SK-N-SH (cell line): ENCODE results near the gene GALM.

ENCODE experiments used
- EP300 ChIP-seq, 2 experiments: IDR thresholded peaks; 2 replicates each; pipeline versions ENCODE4 v1.4.0 to v1.6.1; 2012; ENCODE audit warnings: borderline replicate concordance in 1 of 2, low read depth in 1 of 2, low read length in 1 of 2
- TAF1 ChIP-seq: IDR thresholded peaks from 2 replicates; pipeline ENCODE4 v1.6.1; 2012; ENCODE audit warnings: low read depth, mild to moderate bottlenecking, low read length, moderate library complexity, borderline replicate concordance

DNA sequence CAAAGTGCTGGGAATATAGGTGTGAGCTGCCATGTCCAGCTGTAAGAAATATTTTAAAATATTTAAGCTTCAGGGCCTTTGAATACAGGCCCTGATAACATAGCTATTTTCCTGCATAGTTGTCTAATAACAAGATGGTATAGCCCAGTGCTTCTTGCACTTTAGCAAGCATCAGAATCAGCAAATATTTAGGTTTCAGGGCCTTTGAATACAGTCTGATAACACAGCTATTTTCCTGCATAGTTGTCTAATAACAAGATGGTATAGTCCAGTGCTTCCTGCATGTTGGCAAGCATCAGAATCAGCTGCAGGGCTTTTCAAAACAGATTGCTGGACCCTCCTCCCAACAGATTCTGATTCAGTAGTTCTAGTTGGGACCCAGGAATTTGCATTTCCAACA lies 117.7 kb downstream of the GALM start:
- no peak for TF ChIP-seq EP300 (IDR thresholded peaks at IDR 0.05; ENCODE audit: borderline replicate concordance in 1 of 2, low read depth in 1 of 2, low read length in 1 of 2)
- no peak for TF ChIP-seq TAF1
